Trophoblast cell (in vitro differentiated cells and primary cell): Measurements from ENCODE around the gene SRF.

Experiments
- DNase-seq, 2 donors: peaks; one replicate each; pipeline ENCODE4 v3.0.0-alpha.2; 2016
- H2AFZ ChIP-seq: 2 replicates; pipeline ENCODE4 v1.6.1; 2013; ENCODE audit warnings: low read length, moderate library complexity, mild to moderate bottlenecking; ENCODE audit not compliant: insufficient read depth, poor library complexity
- H2AK5ac ChIP-seq: 2 replicates; pipeline ENCODE4 v1.6.1; 2013; ENCODE audit warnings: mild to moderate bottlenecking, low read length
- H2BK120ac ChIP-seq: 2 replicates; pipeline ENCODE4 v1.6.1; 2013; ENCODE audit warnings: low read length, mild to moderate bottlenecking, moderate library complexity; ENCODE audit not compliant: insufficient read depth, poor library complexity
- H2BK12ac ChIP-seq: 2 replicates; pipeline ENCODE4 v1.6.1; 2013; ENCODE audit warnings: mild to moderate bottlenecking, low read length, moderate library complexity
- H2BK5ac ChIP-seq: 2 replicates; pipeline ENCODE4 v1.6.1; 2013; ENCODE audit warnings: low read length, low read depth, moderate library complexity, mild to moderate bottlenecking; ENCODE audit not compliant: poor library complexity
- H3K14ac ChIP-seq: 2 replicates; pipeline ENCODE4 v1.6.1; 2013; ENCODE audit warnings: mild to moderate bottlenecking, low read length
- H3K18ac ChIP-seq: 2 replicates; pipeline ENCODE4 v1.6.1; 2013; ENCODE audit warnings: mild to moderate bottlenecking, low read length
- H3K23ac ChIP-seq: 2 replicates; pipeline ENCODE4 v1.6.1; 2013; ENCODE audit warnings: low read length
- H3K27ac ChIP-seq: 2 replicates; pipeline ENCODE4 v1.5.1; 2013; ENCODE audit warnings: low read depth, mild to moderate bottlenecking, inconsistent platforms, low read length, moderate library complexity
- H3K27me3 ChIP-seq: 2 replicates; pipeline ENCODE4 v1.6.1; 2013; ENCODE audit warnings: inconsistent platforms, mild to moderate bottlenecking, low read length, moderate library complexity; ENCODE audit not compliant: insufficient read depth
- H3K36me3 ChIP-seq, 2 experiments: 1 replicate in 1 of 2; 2 replicates in 1 of 2; pipeline ENCODE4 v1.6.1; 2013; ENCODE audit warnings: low read length in 2 of 2, mild to moderate bottlenecking in 2 of 2, moderate library complexity in 1 of 2; ENCODE audit not compliant: insufficient read depth in 2 of 2, control insufficient read depth in 1 of 2
- H3K4ac ChIP-seq: 2 replicates; pipeline ENCODE4 v1.6.1; 2013; ENCODE audit warnings: low read depth, mild to moderate bottlenecking, low read length, moderate library complexity
- H3K4me1 ChIP-seq, 2 experiments: 1 replicate in 1 of 2; 2 replicates in 1 of 2; pipeline ENCODE4 v1.6.1; 2013; ENCODE audit warnings: low read length in 2 of 2, mild to moderate bottlenecking in 2 of 2, moderate library complexity in 1 of 2; ENCODE audit not compliant: insufficient read depth in 2 of 2, control insufficient read depth in 1 of 2
- H3K4me2 ChIP-seq: 2 replicates; pipeline ENCODE4 v1.6.1; 2013; ENCODE audit warnings: inconsistent platforms, mild to moderate bottlenecking, low read length, moderate library complexity
- H3K4me3 ChIP-seq: 2 replicates; pipeline ENCODE4 v1.5.1; 2013; ENCODE audit warnings: mild to moderate bottlenecking, low read depth, low read length, inconsistent platforms
- H3K79me1 ChIP-seq: one replicate; pipeline ENCODE4 v1.6.1; 2013; ENCODE audit warnings: low read length
- H3K79me2 ChIP-seq: 2 replicates; pipeline ENCODE4 v1.6.1; 2013; ENCODE audit warnings: low read length, mild to moderate bottlenecking; ENCODE audit not compliant: control insufficient read depth, insufficient read depth, poor library complexity
- H3K9ac ChIP-seq: 2 replicates; pipeline ENCODE4 v1.6.1; 2013; ENCODE audit warnings: mild to moderate bottlenecking, low read length
- H3K9me3 ChIP-seq: 2 replicates; pipeline ENCODE4 v1.6.1; 2013; ENCODE audit warnings: low read depth, mild to moderate bottlenecking, control low read depth, inconsistent platforms, low read length; ENCODE audit not compliant: insufficient read depth
- H4K12ac ChIP-seq: 2 replicates; pipeline ENCODE4 v1.6.1; 2013; ENCODE audit warnings: low read depth, mild to moderate bottlenecking, low read length, moderate library complexity
- H4K8ac ChIP-seq: 2 replicates; pipeline ENCODE4 v1.6.1; 2013; ENCODE audit warnings: low read depth, mild to moderate bottlenecking, low read length, moderate library complexity
- H4K91ac ChIP-seq: one replicate; pipeline ENCODE4 v1.6.1; 2013; ENCODE audit warnings: low read depth, mild to moderate bottlenecking, low read length, moderate library complexity
- WGBS: extraction: QIAGEN DNeasy Blood & Tissue Kit; methylation state at CpG from one replicate; pipeline ENCODE4 v1.1.7; 2013; ENCODE audit warnings: missing lambda C conversion rate; ENCODE audit not compliant: insufficient read length, insufficient coverage; ENCODE audit errors: extremely low coverage; 5-methylcytosine and 5-hydroxymethylcytosine counted together

SRF gene

GRCh38 chr6:43216200-43216599, 45.1 kb downstream of the SRF start:
- Histone ChIP-seq H3K18ac (no peak overlapping the region), H3K9ac (no peak overlapping the region), H3K4me3 (no peak overlapping the region), H3K4me1 (no peaks in the 10 kb centered on the region), H3K9me3 (peaks cover 2% of the 10 kb centered on the region), H2BK12ac (no peak overlapping the region), H3K23ac (no peak overlapping the region), H3K4ac (no peak overlapping the region), H2BK5ac (no peak overlapping the region), H3K79me2 (no peaks in the 10 kb centered on the region), H3K27ac (no peak overlapping the region), H3K4me2 (no peak overlapping the region), H2AFZ (no peak overlapping the region), H3K79me1 (no peaks in the 10 kb centered on the region), H2BK120ac (no peak overlapping the region), H3K27me3 (no peaks in the 10 kb centered on the region), H4K91ac (no peak overlapping the region), H3K14ac (no peak overlapping the region), H4K8ac (no peak overlapping the region), H3K36me3 (peaks cover 24 to 32% of the 10 kb centered on the region in 2 experiments), H4K12ac (no peak overlapping the region), H2AK5ac (no peak overlapping the region)
- WGBS: no CpG with 5 or more reads among the region's 12 CpGs
- no peak for DNase-seq

- no peak for DNase-seq
- Histone ChIP-seq H3K9ac (no peak overlapping the region), H3K23ac (no peak overlapping the region), H4K8ac (no peak overlapping the region), H3K4me2 (no peak overlapping the region), H2AK5ac (no peak overlapping the region), H2BK12ac (no peak overlapping the region), H3K27ac (no peak overlapping the region), H3K79me1 (no peaks in the 10 kb centered on the region), H2BK120ac (no peak overlapping the region), H3K4me1 (no peaks in the 10 kb centered on the region), H2AFZ (no peak overlapping the region), H3K4ac (no peak overlapping the region), H3K27me3 (no peaks in the 10 kb centered on the region), H3K14ac (no peak overlapping the region), H3K9me3 (peaks cover 2% of the 10 kb centered on the region), H3K79me2 (no peaks in the 10 kb centered on the region), H3K4me3 (no peak overlapping the region), H4K91ac (no peak overlapping the region), H2BK5ac (no peak overlapping the region), H3K36me3 (peaks cover 31 to 38% of the 10 kb centered on the region in 2 experiments), H3K18ac (no peak overlapping the region), H4K12ac (no peak overlapping the region)
- no CpG with 5 or more reads among the region's 5 CpGs for WGBS
These were observed 46.3 kb downstream of the SRF start for GRCh38 chr6:43217351-43217750.

DNA sequence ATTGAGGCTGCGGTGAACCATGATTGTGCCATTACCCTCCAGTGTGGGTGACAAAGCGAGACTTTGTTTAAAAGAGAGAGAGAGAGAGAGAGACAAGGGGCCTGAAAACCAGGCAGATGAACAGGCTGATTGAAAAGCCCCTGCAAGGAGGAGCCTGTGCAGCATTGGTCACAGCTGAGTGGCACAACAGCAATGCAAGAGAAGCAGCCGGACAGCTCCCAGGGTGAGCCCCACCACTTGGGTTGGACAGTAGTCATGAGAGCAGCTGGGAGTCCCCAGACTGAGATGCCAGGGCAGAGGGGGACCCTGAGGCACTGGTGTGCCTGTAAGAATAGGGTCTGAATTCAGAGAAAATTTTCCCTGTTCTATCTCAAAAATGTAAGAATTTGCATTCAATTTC, 48.0 kb downstream of the SRF start:
- Histone ChIP-seq H3K14ac (no peak overlapping the region), H3K18ac (no peak overlapping the region)

GRCh38 chr6:43219814-43220213, 48.7 kb downstream of the SRF start:
- Histone ChIP-seq H4K8ac (no peak overlapping the region), H3K23ac (no peak overlapping the region), H3K18ac (no peak overlapping the region), H3K79me2 (no peaks in the 10 kb centered on the region), H3K9ac (no peak overlapping the region), H3K4me1 (peaks cover 5 to 8% of the 10 kb centered on the region in 2 experiments), H3K79me1 (peaks cover 4% of the 10 kb centered on the region), H4K12ac (no peak overlapping the region), H3K14ac (no peak overlapping the region), H3K9me3 (peaks cover 5% of the 10 kb centered on the region), H2AK5ac (no peak overlapping the region), H2BK12ac (no peak overlapping the region), H4K91ac (no peak overlapping the region), H3K36me3 (peaks cover 34 to 43% of the 10 kb centered on the region in 2 experiments), H2BK5ac (no peak overlapping the region), H3K27ac (no peak overlapping the region), H3K27me3 (no peaks in the 10 kb centered on the region), H3K4ac (no peak overlapping the region), H3K4me3 (no peak overlapping the region), H2BK120ac (no peak overlapping the region), H2AFZ (no peak overlapping the region), H3K4me2 (no peak overlapping the region)
- no CpG with 5 or more reads among the region's 7 CpGs for WGBS
- no peak for DNase-seq

More for the DNA sequence above, 48.0 kb downstream of the SRF start:
- no peaks in the 10 kb centered on the region for H3K79me2 ChIP-seq
- no peak overlapping the region for H4K8ac ChIP-seq
- peaks cover 34 to 41% of the 10 kb centered on the region in 2 experiments for H3K36me3 ChIP-seq
- H3K27me3 ChIP-seq: no peaks in the 10 kb centered on the region
- H3K4me2 ChIP-seq: no peak overlapping the region
- no peak overlapping the region for H4K91ac ChIP-seq
- H3K27ac ChIP-seq: no peak overlapping the region
- no peak for DNase-seq
- H3K23ac ChIP-seq: no peak overlapping the region
- H4K12ac ChIP-seq: no peak overlapping the region
- H3K4ac ChIP-seq: no peak overlapping the region
- H2BK5ac ChIP-seq: no peak overlapping the region
- no peak overlapping the region for H3K9ac ChIP-seq
- H3K79me1 ChIP-seq: peaks cover 4% of the 10 kb centered on the region
- H2BK12ac ChIP-seq: no peak overlapping the region
- peaks cover 5% of the 10 kb centered on the region for H3K9me3 ChIP-seq
- peaks cover 3 to 4% of the 10 kb centered on the region in 2 experiments for H3K4me1 ChIP-seq
- no peak overlapping the region for H2AK5ac ChIP-seq
- WGBS: no CpG with 5 or more reads among the region's 3 CpGs
- H3K4me3 ChIP-seq: no peak overlapping the region
- H2BK120ac ChIP-seq: no peak overlapping the region
- no peak overlapping the region for H2AFZ ChIP-seq
